RPMI8226 (cell line): ENCODE measurements around the gene C1orf50.
"Not testable (repeated sequence)": the region's sequence is repeated elsewhere in the genome, so short reads cannot be mapped to it uniquely, and the experiment has no call there.

Source experiments
- DNase-seq: peaks from one replicate; pipeline ENCODE4 v3.0.0-alpha.2; 2015

Gene C1orf50

DNA sequence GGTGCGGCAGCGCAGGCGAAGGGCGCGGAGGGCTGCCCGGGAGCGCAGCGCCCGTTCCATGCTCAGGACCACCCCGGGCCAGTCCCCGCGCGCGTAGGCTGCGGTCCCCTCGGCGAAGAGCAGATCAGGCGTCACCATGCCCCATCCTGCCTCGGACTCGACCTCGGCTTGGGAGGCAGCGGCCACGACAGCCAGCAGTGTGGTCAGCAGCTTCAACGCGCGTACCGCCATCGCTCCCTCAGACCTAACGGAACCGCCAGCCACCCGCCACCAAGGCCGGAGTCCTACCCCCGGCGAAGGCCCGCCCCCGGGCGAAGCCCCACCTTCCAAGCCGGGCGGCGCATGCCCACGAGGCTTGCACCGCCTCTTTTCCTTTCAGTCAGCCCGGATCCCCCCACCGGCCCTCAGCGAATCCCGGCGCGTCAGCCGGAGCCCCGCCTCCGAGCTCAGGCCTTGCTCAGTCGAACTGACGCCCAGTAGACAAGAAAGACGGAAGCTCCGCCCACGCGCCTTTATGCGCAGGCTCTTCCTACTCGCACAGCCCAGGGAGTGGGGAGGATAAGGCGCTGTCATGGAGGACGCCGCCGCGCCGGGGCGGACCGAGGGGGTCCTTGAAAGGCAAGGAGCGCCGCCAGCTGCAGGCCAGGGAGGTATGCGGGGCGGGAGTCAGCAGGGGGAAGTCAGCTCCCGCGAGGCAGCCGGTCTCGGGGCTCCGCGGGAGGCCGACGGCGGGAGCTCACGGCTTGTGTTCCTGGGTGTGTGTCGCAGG lies at the start of gene C1orf50, which contains the start of gene P3H1:
Gene C1orf50, plus strand, starts transcription at position 509 of the 769 bp plus-strand sequence. Its CDS starts 63 bp downstream, at position 572.
Gene P3H1, minus strand, starts transcription at position 288 of the 769 bp plus-strand sequence. Its CDS starts 57 bp downstream, at position 231.
- DNase-seq: peak; percentile 100

- DNase-seq: no peak
Measured at GRCh38 chr1:42720868-42721267, 46.2 kb upstream of the C1orf50 start.

- DNase-seq: no peak
Measured at GRCh38 chr1:42721926-42722325, 45.1 kb upstream of the C1orf50 start.

- DNase-seq: not testable (repeated sequence)
Measured at GRCh38 chr1:42722403-42722802, 44.6 kb upstream of the C1orf50 start.

DNA sequence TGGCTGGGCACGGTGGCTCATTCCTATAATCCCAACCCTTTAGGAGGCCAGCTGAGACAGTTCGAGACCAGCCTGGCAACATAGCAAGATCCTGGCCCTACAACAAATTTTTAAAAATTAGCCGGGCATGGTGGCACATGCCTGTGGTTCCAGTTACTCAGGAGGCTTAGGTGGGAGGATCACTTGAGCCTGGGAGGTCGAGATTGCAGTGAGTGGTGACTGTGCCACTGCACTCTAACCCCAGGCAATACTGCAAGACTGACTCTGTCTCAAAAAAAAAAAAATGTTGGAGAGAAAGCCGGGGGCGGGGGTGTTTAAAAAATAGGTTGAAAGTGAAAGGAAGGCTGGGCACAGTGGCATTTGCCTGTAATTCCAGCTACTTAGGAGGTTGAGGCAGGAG lies 43.5 kb upstream of the C1orf50 start:
- no peak for DNase-seq

DNA sequence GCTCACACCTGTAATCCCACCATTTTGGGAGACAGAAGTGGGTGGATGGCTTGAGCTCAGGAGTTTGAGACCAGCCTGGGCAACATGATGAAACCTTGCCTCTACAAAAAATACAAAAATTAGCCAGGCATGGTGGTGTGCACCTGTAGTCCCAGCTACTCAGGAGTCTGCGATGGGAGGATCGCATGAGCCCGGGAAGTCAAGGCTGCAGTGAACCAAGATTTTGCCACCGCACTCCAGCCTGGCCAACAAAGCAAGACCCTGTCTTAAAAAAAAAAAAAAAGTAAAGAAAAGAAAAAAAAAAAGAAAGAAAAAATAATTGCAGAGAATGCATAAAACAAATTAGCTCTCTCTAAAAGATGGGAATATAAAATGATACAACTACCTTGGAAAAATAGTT lies 41.2 kb upstream of the C1orf50 start:
- DNase-seq: not testable (repeated sequence)

- no peak for DNase-seq
Measured at GRCh38 chr1:42730002-42730401, 37.0 kb upstream of the C1orf50 start.

GRCh38 chr1:42730988-42731387 lies 36.1 kb upstream of the C1orf50 start:
- DNase-seq: peak; percentile 72

GRCh38 chr1:42731585-42731984 lies 35.5 kb upstream of the C1orf50 start:
- no peak for DNase-seq

- no peak for DNase-seq
Measured at GRCh38 chr1:42732126-42732680, 34.8 kb upstream of the C1orf50 start.

- no peak for DNase-seq
Measured at GRCh38 chr1:42733415-42734200, 33.4 kb upstream of the C1orf50 start.

GRCh38 chr1:42734201-42735035 lies 32.6 kb upstream of the C1orf50 start:
- DNase-seq: no peak

DNA sequence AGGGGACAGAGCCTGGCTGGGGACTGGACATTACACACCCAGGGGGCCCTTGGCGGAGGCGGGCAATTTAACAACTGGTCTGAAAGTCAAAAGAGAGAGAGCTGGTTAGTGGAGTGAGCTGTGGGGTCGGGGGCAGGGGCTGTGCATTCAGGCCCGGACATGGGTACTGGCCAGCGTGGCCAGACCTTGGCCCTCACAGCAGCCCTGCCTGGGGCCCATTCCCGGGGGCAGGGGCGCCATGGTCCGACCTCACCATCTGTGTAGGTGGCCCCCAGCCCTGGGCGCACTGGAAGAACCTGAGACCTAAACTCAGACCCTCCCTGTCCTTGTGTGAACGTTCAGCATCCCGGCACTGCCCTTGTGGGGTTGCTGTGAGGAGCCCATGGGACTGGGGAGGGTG lies 32.0 kb upstream of the C1orf50 start:
- DNase-seq: no peak

DNA sequence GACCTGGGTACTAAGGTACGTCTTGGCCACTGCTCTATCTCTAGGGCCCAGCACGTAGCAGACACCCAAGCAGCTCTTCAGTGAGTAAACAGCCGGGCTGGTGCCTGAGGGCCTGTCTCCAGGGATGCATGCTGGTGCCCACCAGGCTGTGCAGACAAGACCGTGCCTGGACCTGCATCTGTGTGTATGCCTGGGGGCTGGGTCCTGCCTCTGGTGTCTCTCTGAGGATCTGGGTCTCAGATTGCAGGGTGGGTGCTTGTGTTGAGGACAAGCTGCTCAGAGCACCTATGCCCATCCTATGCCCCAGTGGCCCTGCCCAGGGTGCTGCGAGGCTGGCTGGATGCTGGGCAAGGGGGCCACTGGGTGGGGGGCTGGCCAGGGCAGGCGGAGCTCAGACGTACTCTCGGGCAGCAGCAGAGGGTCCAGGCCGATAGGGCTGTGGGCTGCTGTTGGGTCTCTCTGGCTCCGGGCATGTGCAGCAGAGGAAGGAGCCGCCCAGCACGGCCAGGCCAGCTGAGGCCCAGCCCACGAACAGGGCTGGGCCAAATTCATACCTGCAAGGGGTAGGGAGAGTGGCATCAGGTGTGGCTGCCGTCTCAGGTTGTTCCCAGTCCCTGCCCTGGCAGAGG lies 31.5 kb upstream of the C1orf50 start:
- DNase-seq: no peak

DNA sequence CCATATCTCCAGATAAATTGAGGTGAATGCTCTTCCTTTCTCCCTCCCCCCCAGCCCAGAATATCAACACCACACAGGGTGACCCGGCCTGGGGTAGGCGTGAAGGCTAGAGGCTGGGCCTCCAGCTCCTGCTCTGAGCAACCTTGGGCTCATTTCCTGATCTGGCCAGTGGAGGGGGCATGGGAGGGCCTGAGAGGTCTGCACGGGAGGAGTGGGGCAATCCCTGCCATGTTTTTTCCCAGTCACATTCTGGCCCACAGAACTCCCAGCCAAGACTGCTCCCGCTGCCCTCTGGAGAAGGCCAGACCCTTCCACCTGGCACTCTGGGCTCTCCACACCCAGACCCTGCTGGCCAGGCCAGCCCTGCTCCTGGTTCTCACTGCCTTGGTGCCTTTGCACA lies 30.9 kb upstream of the C1orf50 start:
- peak; percentile 47 for DNase-seq

DNA sequence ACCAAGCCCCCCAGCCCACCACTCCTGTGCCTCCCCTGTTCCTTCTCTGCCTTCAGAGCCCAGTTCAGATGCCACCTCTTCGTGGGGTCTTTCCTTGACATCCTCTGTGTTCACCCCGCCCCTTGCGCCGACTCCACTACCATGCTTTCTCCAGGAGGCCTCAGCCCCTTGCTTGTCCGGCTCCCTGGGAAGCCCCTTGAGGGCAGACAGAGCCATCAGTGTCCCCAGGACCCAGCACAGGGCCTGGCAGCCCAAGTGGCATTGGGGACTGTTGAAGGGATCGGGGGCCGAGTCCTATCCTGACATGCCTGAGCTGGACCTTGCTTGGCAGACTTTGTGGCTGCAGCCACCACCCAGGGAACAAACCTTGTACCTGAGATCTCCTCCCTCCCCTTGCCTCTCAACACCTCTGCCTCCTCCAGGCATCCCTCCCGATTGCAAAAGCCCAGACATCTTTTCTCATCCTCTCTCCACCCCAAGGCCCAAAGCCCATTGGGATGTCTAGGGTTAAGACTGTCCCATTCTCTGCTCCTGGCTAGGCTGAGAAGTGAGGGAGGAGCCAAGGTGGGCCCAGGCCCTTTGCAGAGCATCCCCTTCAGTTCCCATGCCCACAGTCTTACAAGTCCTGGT lies 30.4 kb upstream of the C1orf50 start:
- DNase-seq: no peak

DNA sequence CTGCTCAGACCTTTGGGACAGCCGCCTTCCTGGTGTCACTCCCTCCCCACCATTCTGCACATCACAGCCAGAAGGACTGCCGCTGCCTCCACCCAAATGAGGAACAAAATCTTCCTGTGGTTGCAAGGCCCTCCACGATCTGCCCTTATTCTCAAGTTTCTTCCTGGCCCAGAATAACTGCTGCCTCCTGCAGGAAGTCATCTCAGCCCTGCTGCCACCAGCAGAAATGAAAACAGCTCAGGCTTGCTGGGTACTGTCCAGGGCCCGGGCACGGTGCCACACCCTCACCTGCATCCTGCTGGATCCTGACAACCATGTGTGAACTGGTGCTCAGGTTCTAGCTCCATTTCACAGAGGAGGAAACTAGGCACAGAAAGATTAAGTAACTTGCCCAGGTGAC lies 29.8 kb upstream of the C1orf50 start:
- DNase-seq: peak; percentile 96

GRCh38 chr1:42737986-42738677 lies 28.9 kb upstream of the C1orf50 start:
- no peak for DNase-seq

DNA sequence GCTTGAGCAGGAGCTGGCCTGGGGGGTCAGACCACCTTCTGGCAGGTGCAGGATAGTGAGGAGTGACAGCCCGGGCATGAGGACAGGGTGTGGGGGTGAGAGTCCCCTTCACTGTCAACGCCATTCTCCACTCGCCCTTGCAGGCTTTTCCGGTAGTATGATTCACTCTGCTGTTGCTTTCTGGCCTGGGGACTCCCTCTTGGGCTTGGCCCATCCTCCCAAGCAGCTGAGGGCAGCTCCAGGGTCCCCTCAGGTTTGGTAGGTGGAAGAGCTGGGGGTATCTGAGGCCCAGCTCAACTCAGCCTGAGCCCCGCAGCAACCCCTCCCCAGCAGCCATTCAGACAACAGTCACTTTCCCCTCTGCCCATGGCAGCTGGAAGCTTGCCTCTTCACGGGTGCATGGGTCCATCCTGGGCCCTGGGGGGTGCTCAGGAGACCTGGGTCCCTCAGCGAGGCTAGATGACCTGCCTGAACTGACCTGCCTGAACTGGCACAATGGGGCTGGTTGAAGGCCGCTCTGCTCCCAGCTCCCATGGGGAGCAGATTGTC lies 28.3 kb upstream of the C1orf50 start:
- DNase-seq: no peak

DNA sequence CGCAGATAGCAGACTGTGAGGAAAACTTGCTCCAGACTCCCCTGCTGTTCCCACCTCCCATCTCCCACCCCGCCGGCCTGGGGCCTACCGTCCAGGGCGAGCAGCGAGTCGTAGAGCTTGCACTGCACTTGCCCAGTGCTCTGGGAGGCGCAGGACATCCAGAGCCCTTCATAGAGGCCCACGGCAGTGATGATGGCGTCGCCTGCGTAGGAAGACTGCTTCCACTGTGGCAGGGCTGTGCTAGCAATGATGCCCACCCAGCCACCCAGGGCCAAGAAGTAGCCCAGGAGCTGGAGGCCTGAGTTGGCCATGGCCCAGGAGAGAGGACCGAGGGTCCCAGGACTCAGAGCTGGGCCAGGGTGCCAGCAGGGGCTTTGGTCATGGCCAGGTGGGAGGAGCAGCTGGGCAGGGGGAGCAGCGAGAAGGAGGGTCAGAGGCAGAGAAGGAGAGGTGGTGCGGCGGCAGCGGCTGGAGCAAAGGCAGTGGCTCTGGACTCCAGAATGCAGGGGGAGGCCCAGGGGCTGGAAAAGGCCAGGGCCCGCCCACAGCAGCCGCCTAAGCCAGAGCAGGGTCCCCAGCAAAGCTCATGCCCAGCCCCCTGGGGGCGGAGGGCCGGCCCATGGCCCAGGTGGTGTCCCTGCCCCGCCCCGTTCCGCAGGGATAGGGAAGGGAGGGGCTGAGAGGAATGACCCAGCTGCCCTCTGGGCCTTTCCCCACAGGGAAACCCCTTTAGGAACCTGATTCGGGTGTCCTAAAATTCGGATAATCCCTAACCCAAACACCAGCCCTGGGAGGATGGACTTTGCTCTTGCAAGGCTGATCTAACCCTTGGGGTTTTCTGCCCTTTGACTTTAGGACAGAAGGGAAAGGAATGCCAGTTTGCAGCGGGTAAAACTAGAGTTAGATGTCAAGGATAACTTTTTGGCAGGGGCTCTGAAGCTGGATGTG lies 27.0 kb upstream of the C1orf50 start, which contains the start of gene CLDN19:
Gene CLDN19, minus strand, starts transcription at position 484 of the 948 bp plus-strand sequence. Its CDS starts 173 bp downstream, at position 311.
- no peak for DNase-seq
